Measurements from ENCODE around the gene WFDC9.

WFDC9 gene

DNA sequence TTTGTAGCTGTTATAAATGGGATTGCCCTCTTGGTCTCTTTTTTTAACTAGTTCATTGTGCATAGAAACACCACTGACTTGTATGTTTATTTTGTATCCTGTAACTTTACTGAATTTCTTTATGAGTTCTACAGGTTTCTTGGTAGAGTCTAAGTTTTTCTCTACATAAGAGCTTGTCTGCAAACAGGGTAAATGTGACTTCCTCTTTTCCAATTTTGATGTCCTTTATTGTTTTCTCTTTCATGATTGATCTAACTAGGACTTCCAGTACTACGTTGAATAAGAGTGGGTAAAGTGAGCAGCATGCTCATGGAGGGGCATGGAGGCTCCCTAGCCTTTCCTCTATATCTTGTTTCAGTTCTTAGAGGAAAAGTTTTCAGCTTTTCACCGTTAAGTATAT is 4.5 kb downstream of the WFDC9 start:
- H3K4me1 ChIP-seq (ENCODE audit: insufficient read depth, low read length, poor library complexity, severe bottlenecking): no peaks in the 10 kb centered on the region

DNA sequence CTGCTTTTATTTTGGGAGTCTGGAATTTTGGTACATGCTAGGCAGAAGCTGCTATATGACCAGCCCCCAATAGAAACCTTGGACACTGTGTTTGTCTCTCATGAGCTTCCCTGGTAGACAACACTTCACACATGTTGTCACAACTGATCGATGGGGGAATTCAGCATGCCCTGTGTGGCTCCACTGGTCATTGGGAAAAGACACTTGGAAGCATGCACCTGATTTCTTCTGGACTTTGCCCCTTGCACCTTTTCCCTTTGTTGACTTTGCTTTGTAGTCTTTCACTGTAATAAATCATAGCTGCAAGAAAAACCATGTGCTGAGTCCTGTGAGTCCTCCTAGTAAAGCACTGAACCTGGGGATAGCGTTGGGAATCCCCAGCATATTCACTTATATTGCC is 9.5 kb downstream of the WFDC9 start:
- Histone ChIP-seq H3K4me1 (ENCODE audit: insufficient read depth, low read length, poor library complexity, severe bottlenecking) (no peaks in the 10 kb centered on the region), H2AFZ (ENCODE audit: low read length) (no peak overlapping the region)

More for the DNA sequence above, 4.5 kb downstream of the WFDC9 start:
- Histone ChIP-seq H3K9me2 (replicated peaks; ENCODE audit: low read depth, low read length) (no peaks in the 10 kb centered on the region), H3K9me3 (ENCODE audit: insufficient read depth, low read depth, low read length) (no peaks in the 10 kb centered on the region), H3K27me3 (ENCODE audit: insufficient read depth, low read length, poor library complexity, severe bottlenecking) (no peaks in the 10 kb centered on the region), H3K79me2 (ENCODE audit: insufficient read depth, low read length) (no peaks in the 10 kb centered on the region), H3F3A (ENCODE audit: low read depth) (no peaks in the 10 kb centered on the region), H3K36me3 (ENCODE audit: insufficient read depth, low read length) (no peaks in the 10 kb centered on the region), H3K4me3 (ENCODE audit: low read length, poor library complexity, severe bottlenecking) (no peak overlapping the region), H2AFZ (ENCODE audit: low read length) (no peak overlapping the region), H3K4me2 (ENCODE audit: low read depth, low read length, poor library complexity, severe bottlenecking) (no peak overlapping the region), H4K20me1 (ENCODE audit: insufficient read depth, low read length, poor library complexity, severe bottlenecking) (no peaks in the 10 kb centered on the region), H3K9ac (ENCODE audit: low read depth, low read length, poor library complexity, severe bottlenecking) (no peak overlapping the region)
- TF ChIP-seq CTCF (conservative IDR thresholded peaks at IDR 0.05; ENCODE audit: low read length) (no peak), EZH2phosphoT487 (IDR thresholded peaks at IDR 0.05; ENCODE audit: borderline replicate concordance) (no peak)

GRCh38 chr20:45617591-45617990 is 13.5 kb downstream of the WFDC9 start:
- no peaks in the 10 kb centered on the region; the same call in 1 of the 2 replicates for H3K9me2 ChIP-seq (replicated peaks; ENCODE audit: low read depth, low read length)
- H3K27me3 ChIP-seq (ENCODE audit: insufficient read depth, low read length, poor library complexity, severe bottlenecking): no peaks in the 10 kb centered on the region
- no peaks in the 10 kb centered on the region for H3K4me1 ChIP-seq (ENCODE audit: insufficient read depth, low read length, poor library complexity, severe bottlenecking)
- no peak overlapping the region for H2AFZ ChIP-seq (ENCODE audit: low read length)
- H3K36me3 ChIP-seq (ENCODE audit: insufficient read depth, low read length): no peaks in the 10 kb centered on the region
- H3K4me2 ChIP-seq (ENCODE audit: low read depth, low read length, poor library complexity, severe bottlenecking): no peak overlapping the region
- TF ChIP-seq CTCF (conservative IDR thresholded peaks at IDR 0.05; ENCODE audit: low read length) (no peak), EZH2phosphoT487 (IDR thresholded peaks at IDR 0.05; ENCODE audit: borderline replicate concordance) (no peak)
- no peaks in the 10 kb centered on the region for H3F3A ChIP-seq (ENCODE audit: low read depth)
- no peaks in the 10 kb centered on the region for H3K79me2 ChIP-seq (ENCODE audit: insufficient read depth, low read length)
- no peak overlapping the region for H3K4me3 ChIP-seq (ENCODE audit: low read length, poor library complexity, severe bottlenecking)
- no peak overlapping the region for H3K9ac ChIP-seq (ENCODE audit: low read depth, low read length, poor library complexity, severe bottlenecking)
- no peaks in the 10 kb centered on the region for H4K20me1 ChIP-seq (ENCODE audit: insufficient read depth, low read length, poor library complexity, severe bottlenecking)
- H3K9me3 ChIP-seq (ENCODE audit: insufficient read depth, low read depth, low read length): no peaks in the 10 kb centered on the region

More for the DNA sequence above, 9.5 kb downstream of the WFDC9 start:
- no peaks in the 10 kb centered on the region; the same call in 1 of the 2 replicates for H3K9me2 ChIP-seq (replicated peaks; ENCODE audit: low read depth, low read length)
- no peaks in the 10 kb centered on the region for H3K79me2 ChIP-seq (ENCODE audit: insufficient read depth, low read length)
- H3K36me3 ChIP-seq (ENCODE audit: insufficient read depth, low read length): no peaks in the 10 kb centered on the region
- H3K4me3 ChIP-seq (ENCODE audit: low read length, poor library complexity, severe bottlenecking): no peak overlapping the region
- no peaks in the 10 kb centered on the region for H3K9me3 ChIP-seq (ENCODE audit: insufficient read depth, low read depth, low read length)
- no peak overlapping the region for H3K9ac ChIP-seq (ENCODE audit: low read depth, low read length, poor library complexity, severe bottlenecking)
- H4K20me1 ChIP-seq (ENCODE audit: insufficient read depth, low read length, poor library complexity, severe bottlenecking): no peaks in the 10 kb centered on the region
- H3K4me2 ChIP-seq (ENCODE audit: low read depth, low read length, poor library complexity, severe bottlenecking): no peak overlapping the region
- no peak for TF ChIP-seq EZH2phosphoT487 (IDR thresholded peaks at IDR 0.05; ENCODE audit: borderline replicate concordance)
- TF ChIP-seq CTCF (conservative IDR thresholded peaks at IDR 0.05; ENCODE audit: low read length): no peak
- no peaks in the 10 kb centered on the region for H3F3A ChIP-seq (ENCODE audit: low read depth)
- H3K27me3 ChIP-seq (ENCODE audit: insufficient read depth, low read length, poor library complexity, severe bottlenecking): no peaks in the 10 kb centered on the region
